Measurements from ENCODE around the gene LRRC56.
"Not testable (repeated sequence)": the region's sequence is repeated elsewhere in the genome, so short reads cannot be mapped to it uniquely, and the experiment has no call there.

The LRRC56 gene

GRCh38 chr11:571802-572185, 34.5 kb downstream of the LRRC56 start:
- H3K27ac ChIP-seq, result peak overlapping the region; percentile 44

GRCh38 chr11:573146-573759, 35.9 kb downstream of the LRRC56 start:
- ChIA-PET POLR2A (ENCODE audit: low non-redundant PET) (no interaction called here), CTCF (no interaction called here)
- peak overlapping the region; percentile 22; the same call in 1 of the 2 replicates for H3K27ac ChIP-seq
- no peak for TF ChIP-seq CTCF (conservative IDR thresholded peaks at IDR 0.05; ENCODE audit: low read depth)
- DNase-seq (ENCODE audit: low spot score), result no peak

More at GRCh38 chr11:571802-572185, 34.5 kb downstream of the LRRC56 start:
- ChIA-PET CTCF (no interaction called here), POLR2A (ENCODE audit: low non-redundant PET) (no interaction called here)
- TF ChIP-seq CTCF (conservative IDR thresholded peaks at IDR 0.05; ENCODE audit: low read depth), result no peak
- DNase-seq (ENCODE audit: low spot score), result no peak

GRCh38 chr11:574031-574570, 36.8 kb downstream of the LRRC56 start:
- H3K27ac ChIP-seq; CTCF ChIA-PET; DNase-seq (ENCODE audit: low spot score); POLR2A ChIA-PET (ENCODE audit: low non-redundant PET): not testable (repeated sequence)

- POLR2A ChIA-PET (ENCODE audit: low non-redundant PET), result interaction anchor here (0.6 kb wide), 1 partner anchor 25 kb away, joined by 4 read pairs; no protein-coding TSS in a partner anchor
- no peak for TF ChIP-seq CTCF (conservative IDR thresholded peaks at IDR 0.05; ENCODE audit: low read depth)
- CTCF ChIA-PET, result no interaction called here
Measured at GRCh38 chr11:574632-575312, 37.4 kb downstream of the LRRC56 start.

GRCh38 chr11:575313-575995, 38.1 kb downstream of the LRRC56 start:
- TF ChIP-seq CTCF (conservative IDR thresholded peaks at IDR 0.05; ENCODE audit: low read depth), result no peak
- ChIA-PET CTCF (interaction anchor here (0.7 kb wide), 1 partner anchor 19 kb away, joined by 3 read pairs; no protein-coding TSS in a partner anchor), POLR2A (ENCODE audit: low non-redundant PET) (interaction anchor here (0.5 to 0.8 kb wide), 5 partner anchors 10 to 98 kb away, joined by 3 to 4 read pairs (median 3); no protein-coding TSS in a partner anchor)
- H3K27ac ChIP-seq, result peak overlapping the region; percentile 94
- DNase-seq (ENCODE audit: low spot score), result no peak

More at GRCh38 chr11:574632-575312, 37.4 kb downstream of the LRRC56 start:
- peak overlapping the region; percentile 94 for H3K27ac ChIP-seq
- no peak for DNase-seq (ENCODE audit: low spot score)

GRCh38 chr11:575996-576768, 38.9 kb downstream of the LRRC56 start, which contains the start of gene PHRF1:
Gene PHRF1 (plus strand): TSS chr11:576470. CDS start chr11:581513, 5,043 bp downstream.
- H3K27ac ChIP-seq, result peak within 1 kb of the TSS; percentile 94
- ChIA-PET POLR2A (ENCODE audit: low non-redundant PET) (interaction anchor here (0.5 to 0.8 kb wide), 4 partner anchors 11 to 97 kb away, joined by 3 to 4 read pairs (median 3); no protein-coding TSS in a partner anchor), CTCF (interaction anchor here (0.7 kb wide), 1 partner anchor 20 kb away, joined by 3 read pairs; no protein-coding TSS in a partner anchor)
- DNase-seq (ENCODE audit: low spot score), result peak; percentile 96
- no peak for TF ChIP-seq CTCF (conservative IDR thresholded peaks at IDR 0.05; ENCODE audit: low read depth)
